ENCODE data around the gene PDHB. TPM values are rescaled to one million over a fixed set of nuclear protein-coding genes. Genes with fewer than 3 reads are reported as not detected.

PDHB gene
- total RNA-seq, 1 donor from 2014 or later, result 87.7 TPM

DNA sequence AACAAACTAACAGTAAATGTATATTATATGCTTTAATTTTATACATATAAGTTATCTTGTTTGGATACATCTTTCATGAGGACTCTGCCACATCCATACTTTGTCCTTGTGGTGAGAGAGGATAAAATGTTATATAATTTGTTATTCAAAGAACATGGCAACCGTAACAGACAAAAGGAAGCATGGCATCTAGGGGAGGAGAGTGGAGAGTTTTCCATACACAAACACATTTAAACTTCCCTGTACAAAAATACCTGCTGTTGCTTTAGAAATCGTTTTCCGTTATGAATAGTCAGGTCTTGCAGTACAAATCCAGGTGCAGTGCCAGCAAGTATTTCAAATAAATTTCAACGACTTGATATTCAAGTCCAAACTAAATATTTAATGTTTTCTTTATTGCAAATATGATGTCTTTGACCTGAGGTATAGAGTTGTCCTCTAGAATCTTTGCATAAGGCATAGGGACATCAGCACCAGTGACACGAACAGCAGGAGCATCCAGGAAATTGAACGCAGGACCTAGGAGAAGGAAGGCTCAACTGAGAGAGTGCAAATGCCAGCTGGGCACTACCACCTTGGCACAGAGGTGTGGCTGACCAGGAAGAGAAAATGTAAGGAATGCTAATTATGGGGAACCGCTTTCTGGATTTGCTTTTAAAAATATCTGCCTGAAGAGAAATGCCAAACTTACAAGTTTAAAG is 5.8 kb downstream of the PDHB start:
- H3K4me1 Mint-ChIP-seq (ENCODE audit: low read depth, unreplicated experiment), result peaks cover 9% of the 10 kb centered on the region
- DNase-seq (ENCODE audit: low read depth), result no peak
- H3K27me3 Mint-ChIP-seq (ENCODE audit: low read depth, unreplicated experiment), result no peaks in the 10 kb centered on the region
- H3K27ac Mint-ChIP-seq (ENCODE audit: unreplicated experiment), result no peak overlapping the region
- TF ChIP-seq, protein P1, sequence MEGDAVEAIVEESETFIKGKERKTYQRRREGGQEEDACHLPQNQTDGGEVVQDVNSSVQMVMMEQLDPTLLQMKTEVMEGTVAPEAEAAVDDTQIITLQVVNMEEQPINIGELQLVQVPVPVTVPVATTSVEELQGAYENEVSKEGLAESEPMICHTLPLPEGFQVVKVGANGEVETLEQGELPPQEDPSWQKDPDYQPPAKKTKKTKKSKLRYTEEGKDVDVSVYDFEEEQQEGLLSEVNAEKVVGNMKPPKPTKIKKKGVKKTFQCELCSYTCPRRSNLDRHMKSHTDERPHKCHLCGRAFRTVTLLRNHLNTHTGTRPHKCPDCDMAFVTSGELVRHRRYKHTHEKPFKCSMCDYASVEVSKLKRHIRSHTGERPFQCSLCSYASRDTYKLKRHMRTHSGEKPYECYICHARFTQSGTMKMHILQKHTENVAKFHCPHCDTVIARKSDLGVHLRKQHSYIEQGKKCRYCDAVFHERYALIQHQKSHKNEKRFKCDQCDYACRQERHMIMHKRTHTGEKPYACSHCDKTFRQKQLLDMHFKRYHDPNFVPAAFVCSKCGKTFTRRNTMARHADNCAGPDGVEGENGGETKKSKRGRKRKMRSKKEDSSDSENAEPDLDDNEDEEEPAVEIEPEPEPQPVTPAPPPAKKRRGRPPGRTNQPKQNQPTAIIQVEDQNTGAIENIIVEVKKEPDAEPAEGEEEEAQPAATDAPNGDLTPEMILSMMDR (IDR thresholded peaks at IDR 0.05; ENCODE audit: insufficient read depth, low read depth, low read length), result no peak
- TF ChIP-seq EZH2 (IDR thresholded peaks at IDR 0.05; ENCODE audit: insufficient read depth, low read length), result no peak
- H3K9me3 Mint-ChIP-seq (ENCODE audit: unreplicated experiment), result no peaks in the 10 kb centered on the region
- H3K79me2 ChIP-seq (ENCODE audit: insufficient read depth, low read length), result peaks cover 18% of the 10 kb centered on the region
- H3K4me1 ChIP-seq (ENCODE audit: insufficient read depth, low read length), result peaks cover 3% of the 10 kb centered on the region
- H3K4me3 Mint-ChIP-seq (ENCODE audit: unreplicated experiment), result no peak overlapping the region
- H3K4me2 ChIP-seq (ENCODE audit: low read length), result no peak overlapping the region
- peaks cover 10% of the 10 kb centered on the region for H3K36me3 Mint-ChIP-seq (ENCODE audit: low read depth, unreplicated experiment)
- H3K36me3 ChIP-seq (ENCODE audit: insufficient read depth, low read length), result peaks cover 56% of the 10 kb centered on the region
- H3K9me3 ChIP-seq (ENCODE audit: insufficient read depth, low read depth, low read length), result no peaks in the 10 kb centered on the region
- H3K27ac ChIP-seq (ENCODE audit: low read depth, low read length), result no peak overlapping the region
- H3K9ac ChIP-seq (ENCODE audit: low read length), result no peak overlapping the region
- H3K27me3 ChIP-seq (ENCODE audit: insufficient read depth, low read length), result no peaks in the 10 kb centered on the region
- no peak overlapping the region for H3K4me3 ChIP-seq (ENCODE audit: insufficient read depth, low read depth, low read length)
- no peak for FAIRE-seq
- no peak overlapping the region for H2AFZ ChIP-seq (ENCODE audit: low read depth, low read length)
- peaks cover 17% of the 10 kb centered on the region for H4K20me1 ChIP-seq (ENCODE audit: insufficient read depth, low read length)

DNA sequence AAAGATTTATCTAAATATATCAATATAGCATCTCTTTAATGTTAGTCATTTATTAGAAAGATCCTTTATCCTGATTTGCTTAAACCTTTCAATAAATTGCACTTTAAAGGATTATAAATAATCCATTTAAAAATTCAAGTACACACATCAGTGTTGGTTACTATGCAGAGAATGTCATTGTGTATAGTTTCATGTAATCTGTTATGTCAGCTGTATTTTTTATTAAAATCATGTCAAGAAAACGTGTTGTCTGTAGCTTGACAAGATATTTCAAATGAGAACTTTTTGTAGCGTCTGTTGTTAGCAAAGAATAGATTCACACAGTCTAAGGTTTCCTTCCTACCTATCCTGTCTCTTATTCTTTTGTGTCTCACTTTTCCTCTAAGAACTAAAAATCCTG is 7.8 kb downstream of the PDHB start:
- H4K20me1 ChIP-seq (ENCODE audit: insufficient read depth, low read length), result peaks cover 8% of the 10 kb centered on the region
- no peaks in the 10 kb centered on the region for H3K4me1 ChIP-seq (ENCODE audit: insufficient read depth, low read length)
- H2AFZ ChIP-seq (ENCODE audit: low read depth, low read length), result no peak overlapping the region
- no peaks in the 10 kb centered on the region for H3K27me3 ChIP-seq (ENCODE audit: insufficient read depth, low read length)
- no peaks in the 10 kb centered on the region for H3K9me3 Mint-ChIP-seq (ENCODE audit: unreplicated experiment)
- FAIRE-seq, result no peak
- no peaks in the 10 kb centered on the region for H3K9me3 ChIP-seq (ENCODE audit: insufficient read depth, low read depth, low read length)
- no peak overlapping the region for H3K4me3 ChIP-seq (ENCODE audit: insufficient read depth, low read depth, low read length)
- peaks cover 4% of the 10 kb centered on the region for H3K4me1 Mint-ChIP-seq (ENCODE audit: low read depth, unreplicated experiment)
- TF ChIP-seq EZH2 (IDR thresholded peaks at IDR 0.05; ENCODE audit: insufficient read depth, low read length), result no peak
- TF ChIP-seq, protein P1 (IDR thresholded peaks at IDR 0.05; ENCODE audit: insufficient read depth, low read depth, low read length), result no peak
- no peaks in the 10 kb centered on the region for H3K27me3 Mint-ChIP-seq (ENCODE audit: low read depth, unreplicated experiment)
- H3K36me3 Mint-ChIP-seq (ENCODE audit: low read depth, unreplicated experiment), result peaks cover 10% of the 10 kb centered on the region
- no peak overlapping the region for H3K4me2 ChIP-seq (ENCODE audit: low read length)
- no peak for DNase-seq (ENCODE audit: low read depth)
- H3K27ac ChIP-seq (ENCODE audit: low read depth, low read length), result no peak overlapping the region
- H3K36me3 ChIP-seq (ENCODE audit: insufficient read depth, low read length), result peaks cover 53% of the 10 kb centered on the region
- no peak overlapping the region for H3K9ac ChIP-seq (ENCODE audit: low read length)
- no peak overlapping the region for H3K27ac Mint-ChIP-seq (ENCODE audit: unreplicated experiment)
- peaks cover 3% of the 10 kb centered on the region for H3K79me2 ChIP-seq (ENCODE audit: insufficient read depth, low read length)
- no peak overlapping the region for H3K4me3 Mint-ChIP-seq (ENCODE audit: unreplicated experiment)

DNA sequence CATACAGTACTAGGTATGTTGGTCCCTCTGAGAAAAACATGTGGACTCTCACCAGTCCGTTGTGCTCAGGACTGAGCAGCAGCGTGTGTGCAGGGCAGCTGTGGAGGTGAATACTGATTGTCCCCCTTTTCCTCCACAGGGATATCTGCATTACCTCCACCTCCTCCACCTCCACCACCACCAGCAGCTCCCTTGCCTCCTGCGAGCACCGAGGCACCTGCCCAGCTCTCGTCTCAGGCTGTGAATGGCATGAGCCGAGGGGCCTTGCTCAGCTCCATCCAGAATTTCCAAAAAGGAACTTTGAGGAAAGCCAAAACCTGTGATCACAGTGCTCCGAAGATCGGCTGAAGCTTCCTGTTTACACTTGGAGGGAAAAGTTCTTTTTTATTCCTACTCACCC is 9.0 kb downstream of the PDHB start:
- Histone ChIP-seq H3K4me2 (ENCODE audit: low read length) (no peak overlapping the region), H3K4me1 (ENCODE audit: insufficient read depth, low read length) (no peaks in the 10 kb centered on the region), H3K27ac (ENCODE audit: low read depth, low read length) (no peak overlapping the region), H3K36me3 (ENCODE audit: insufficient read depth, low read length) (peaks cover 42% of the 10 kb centered on the region), H3K4me3 (ENCODE audit: insufficient read depth, low read depth, low read length) (no peak overlapping the region), H4K20me1 (ENCODE audit: insufficient read depth, low read length) (peaks cover 5% of the 10 kb centered on the region), H3K79me2 (ENCODE audit: insufficient read depth, low read length) (no peaks in the 10 kb centered on the region), H2AFZ (ENCODE audit: low read depth, low read length) (no peak overlapping the region), H3K9ac (ENCODE audit: low read length) (no peak overlapping the region), H3K27me3 (ENCODE audit: insufficient read depth, low read length) (no peaks in the 10 kb centered on the region), H3K9me3 (ENCODE audit: insufficient read depth, low read depth, low read length) (no peaks in the 10 kb centered on the region)
- DNase-seq (ENCODE audit: low read depth), result no peak
- no peak overlapping the region for H3K27ac Mint-ChIP-seq (ENCODE audit: unreplicated experiment)
- H3K4me3 Mint-ChIP-seq (ENCODE audit: unreplicated experiment), result no peak overlapping the region
- no peaks in the 10 kb centered on the region for H3K9me3 Mint-ChIP-seq (ENCODE audit: unreplicated experiment)
- TF ChIP-seq EZH2 (IDR thresholded peaks at IDR 0.05; ENCODE audit: insufficient read depth, low read length), result no peak
- TF ChIP-seq, protein P1 (IDR thresholded peaks at IDR 0.05; ENCODE audit: insufficient read depth, low read depth, low read length), result no peak
- FAIRE-seq, result no peak
- H3K36me3 Mint-ChIP-seq (ENCODE audit: low read depth, unreplicated experiment), result peaks cover 13% of the 10 kb centered on the region
- H3K4me1 Mint-ChIP-seq (ENCODE audit: low read depth, unreplicated experiment), result peaks cover 3% of the 10 kb centered on the region
- no peaks in the 10 kb centered on the region for H3K27me3 Mint-ChIP-seq (ENCODE audit: low read depth, unreplicated experiment)
